H9 (cell line): ENCODE measurements around the gene ORAI2. TPM values are rescaled to one million over a fixed set of nuclear protein-coding genes. Genes with fewer than 3 reads are reported as not detected.
A peak's percentile ranks its signal among the peaks of the same experiment; 100 is the strongest.

ENCODE experiments used
- DNase-seq: peaks from one replicate; pipeline ENCODE4 v3.0.0-alpha.2; 2017
- H2AFZ ChIP-seq: one replicate; pipeline ENCODE4 v1.6.1; 2013; ENCODE audit warnings: mild to moderate bottlenecking, low read length, control low read depth, moderate library complexity
- H2AK5ac ChIP-seq: 2 replicates; pipeline ENCODE4 v1.6.1; 2013; ENCODE audit warnings: low read length, control low read depth, mixed read lengths; ENCODE audit not compliant: insufficient read length
- H2BK120ac ChIP-seq: one replicate; pipeline ENCODE4 v1.6.1; 2013; ENCODE audit warnings: low read depth, mild to moderate bottlenecking, low read length, control low read depth, inconsistent platforms; ENCODE audit not compliant: poor library complexity, severe bottlenecking
- H2BK12ac ChIP-seq: 2 replicates; pipeline ENCODE4 v1.6.1; 2013; ENCODE audit warnings: low read length, control low read depth, mixed read lengths, low read depth; ENCODE audit not compliant: insufficient read length
- H2BK15ac ChIP-seq: 2 replicates; pipeline ENCODE4 v1.6.1; 2013; ENCODE audit warnings: low read depth, low read length, control low read depth
- H2BK20ac ChIP-seq: one replicate; pipeline ENCODE4 v1.6.1; 2013; ENCODE audit warnings: low read depth, mild to moderate bottlenecking, low read length, control low read depth, inconsistent platforms; ENCODE audit not compliant: poor library complexity, severe bottlenecking
- H2BK5ac ChIP-seq: 2 replicates; pipeline ENCODE4 v1.6.1; 2013; ENCODE audit warnings: low read length, control low read depth, mixed read lengths; ENCODE audit not compliant: insufficient read length
- H3K14ac ChIP-seq: 2 replicates; pipeline ENCODE4 v1.6.1; 2013; ENCODE audit warnings: low read length, control low read depth; ENCODE audit not compliant: insufficient read depth
- H3K18ac ChIP-seq: 2 replicates; pipeline ENCODE4 v1.6.1; 2013; ENCODE audit warnings: low read depth, mild to moderate bottlenecking, mixed read lengths, low read length, control low read depth; ENCODE audit not compliant: insufficient read length
- H3K23ac ChIP-seq: 2 replicates; pipeline ENCODE4 v1.6.1; 2013; ENCODE audit warnings: low read length, control low read depth, mixed read lengths, low read depth; ENCODE audit not compliant: insufficient read length
- H3K23me2 ChIP-seq: 2 replicates; pipeline ENCODE4 v1.6.1; 2013; ENCODE audit warnings: low read depth, mild to moderate bottlenecking, mixed read lengths, low read length, control low read depth; ENCODE audit not compliant: insufficient read length, poor library complexity, severe bottlenecking
- H3K27ac ChIP-seq: 2 replicates; pipeline ENCODE4 v1.5.1; 2013; ENCODE audit warnings: low read length, control low read depth, mixed read lengths, low read depth; ENCODE audit not compliant: insufficient read length
- H3K27me3 ChIP-seq: 2 replicates; pipeline ENCODE4 v1.6.1; 2013; ENCODE audit warnings: low read length, control low read depth, inconsistent platforms; ENCODE audit not compliant: insufficient read depth
- H3K4ac ChIP-seq: 2 replicates; pipeline ENCODE4 v1.6.1; 2013; ENCODE audit warnings: low read depth, mild to moderate bottlenecking, control low read depth, inconsistent platforms, low read length, moderate library complexity
- H3K4me1 ChIP-seq: 2 replicates; pipeline ENCODE4 v1.6.1; 2013; ENCODE audit warnings: low read length, control low read depth, inconsistent platforms; ENCODE audit not compliant: insufficient read depth
- H3K4me2 ChIP-seq: 2 replicates; pipeline ENCODE4 v1.6.1; 2013; ENCODE audit warnings: low read length, control low read depth, mixed read lengths; ENCODE audit not compliant: insufficient read length, insufficient read depth
- H3K56ac ChIP-seq: 2 replicates; pipeline ENCODE4 v1.6.1; 2013; ENCODE audit warnings: low read depth, mild to moderate bottlenecking, mixed read lengths, low read length, control low read depth; ENCODE audit not compliant: insufficient read length
- H3K79me1 ChIP-seq: 2 replicates; pipeline ENCODE4 v1.6.1; 2013; ENCODE audit warnings: low read depth, mild to moderate bottlenecking, moderate library complexity, low read length, control low read depth, inconsistent platforms; ENCODE audit not compliant: insufficient read depth, poor library complexity, severe bottlenecking
- H3K79me2 ChIP-seq: 2 replicates; pipeline ENCODE4 v1.6.1; 2013; ENCODE audit warnings: low read length, control low read depth, inconsistent platforms; ENCODE audit not compliant: insufficient read depth
- H3K9ac ChIP-seq: 2 replicates; pipeline ENCODE4 v1.6.1; 2013; ENCODE audit warnings: low read length, control low read depth, mixed read lengths; ENCODE audit not compliant: insufficient read length; ENCODE audit errors: extremely low read depth
- H3K9me3 ChIP-seq: one replicate; pipeline ENCODE4 v1.6.1; 2013; ENCODE audit warnings: low read depth, low read length, inconsistent platforms; ENCODE audit not compliant: control insufficient read depth
- H3T11ph ChIP-seq: one replicate; pipeline ENCODE4 v1.6.1; 2013; ENCODE audit warnings: mild to moderate bottlenecking, low read length, control low read depth, inconsistent platforms
- H4K20me1 ChIP-seq: one replicate; pipeline ENCODE4 v1.6.1; 2013; ENCODE audit not compliant: control insufficient read depth, insufficient read length, insufficient read depth
- H4K5ac ChIP-seq: 2 replicates; pipeline ENCODE4 v1.6.1; 2013; ENCODE audit warnings: low read depth, mild to moderate bottlenecking, mixed read lengths, low read length, control low read depth; ENCODE audit not compliant: insufficient read length
- H4K8ac ChIP-seq: replicated peaks from 2 replicates; pipeline ENCODE4 v1.6.1; 2013; ENCODE audit warnings: low read length, control low read depth, mixed read lengths, low read depth; ENCODE audit not compliant: insufficient read length
- H4K91ac ChIP-seq: 2 replicates; pipeline ENCODE4 v1.6.1; 2013; ENCODE audit warnings: low read depth, mild to moderate bottlenecking, moderate library complexity, mixed read lengths, low read length, control low read depth; ENCODE audit not compliant: insufficient read length
- H3K27ac Mint-ChIP-seq, 3 experiments: 2 replicates in 2 of 3; 3 replicates in 1 of 3; pipeline ENCODE4 v1.8.0; 2020 to 2021; ENCODE audit warnings: mixed read lengths in 3 of 3, mild to moderate bottlenecking in 1 of 3, moderate library complexity in 1 of 3
- H3K27me3 Mint-ChIP-seq: 2 replicates; pipeline ENCODE4 v1.8.0; 2021; ENCODE audit warnings: low read depth, mild to moderate bottlenecking, moderate library complexity, mixed read lengths
- H3K36me3 Mint-ChIP-seq, 3 experiments: 2 replicates in 2 of 3; 3 replicates in 1 of 3; pipeline ENCODE4 v1.8.0; 2020 to 2021; ENCODE audit warnings: low read depth in 3 of 3, mixed read lengths in 3 of 3; ENCODE audit not compliant: insufficient read depth in 1 of 3
- H3K4me1 Mint-ChIP-seq, 2 experiments: 2 replicates each; pipeline ENCODE4 v1.8.0; 2020; ENCODE audit warnings: mixed read lengths in 2 of 2
- H3K4me3 Mint-ChIP-seq, 2 experiments: 2 replicates in 1 of 2; 3 replicates in 1 of 2; pipeline ENCODE4 v1.8.0; 2020 to 2021; ENCODE audit warnings: mild to moderate bottlenecking in 2 of 2, mixed read lengths in 2 of 2, moderate library complexity in 1 of 2
- H3K9me3 Mint-ChIP-seq, 2 experiments: 2 replicates in 1 of 2; 3 replicates in 1 of 2; pipeline ENCODE4 v1.8.0; 2020; ENCODE audit warnings: mild to moderate bottlenecking in 2 of 2, mixed read lengths in 2 of 2, moderate library complexity in 1 of 2
- WGBS: extraction: QIAGEN DNeasy Blood & Tissue Kit; methylation state at CpG from one replicate; pipeline ENCODE4 v1.1.7; 2013; ENCODE audit warnings: missing lambda C conversion rate, low lambda C conversion rate, mixed read lengths; ENCODE audit not compliant: insufficient read length; ENCODE audit errors: extremely low coverage; 5-methylcytosine and 5-hydroxymethylcytosine counted together
- total RNA-seq: library from RNA; stranded (reverse); gene quantifications from 2 replicates; pipeline ENCODE4 v1.2.1, GENCODE V29; 2021
- TF ChIP-seq, protein P1 (sequence below): fragments of 200-600 bp; sonication (generic); conservative IDR thresholded peaks from 3 replicates; pipeline ENCODE4 v1.8.0; 2021; ENCODE audit warnings: antibody characterized with exemption, mild to moderate bottlenecking

Gene ORAI2
- total RNA-seq, 1 experiment from 2014 or later = 26.6 TPM

DNA sequence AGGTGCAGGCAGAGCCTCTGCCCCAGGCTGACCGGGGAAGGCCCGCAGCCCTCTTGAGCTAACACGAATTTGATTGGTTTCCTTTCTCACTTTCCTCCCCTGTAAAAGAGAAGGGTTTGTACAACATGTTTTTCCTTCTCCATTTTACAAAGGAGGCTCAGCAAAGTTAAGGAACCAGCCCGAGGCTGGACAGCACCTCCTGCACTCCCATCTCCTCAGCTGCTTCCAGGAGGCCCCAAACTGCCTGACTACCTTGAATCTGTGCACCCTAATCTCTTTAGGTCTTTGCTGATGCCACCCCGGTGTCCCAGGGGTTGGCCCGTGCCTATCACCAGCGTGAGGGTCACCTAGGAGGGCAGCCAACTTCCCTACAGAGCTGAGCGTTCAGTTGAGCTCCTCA is 27.1 kb downstream of the ORAI2 start:
- peaks cover 6% of the 10 kb centered on the region for H3K23me2 ChIP-seq
- Mint-ChIP-seq H3K36me3 (peaks cover 7 to 46% (median 40%) of the 10 kb centered on the region in 3 experiments; a peak in 6 of 7 replicates), H3K4me1 (peaks cover 8% of the 10 kb centered on the region in 2 experiments; a peak in 2 of 4 replicates), H3K27me3 (peaks cover 2% of the 10 kb centered on the region; the same call in 1 of the 2 replicates), H3K27ac (peak overlapping the region in 2 of 3 experiments; percentile 25 to 38; a peak in 1 of 7 replicates), H3K4me3 (no peak overlapping the region), H3K9me3 (no peaks in the 10 kb centered on the region)
- no peak overlapping the region for H4K8ac ChIP-seq
- H3K4me1 ChIP-seq = no peaks in the 10 kb centered on the region
- H3K9ac ChIP-seq = no peak overlapping the region
- no peak overlapping the region for H2BK120ac ChIP-seq
- no peak overlapping the region for H4K5ac ChIP-seq
- no peak overlapping the region for H3T11ph ChIP-seq
- WGBS = no CpG with 5 or more reads among the region's 8 CpGs
- no peak overlapping the region for H3K4me2 ChIP-seq
- no peaks in the 10 kb centered on the region for H3K79me2 ChIP-seq
- no peaks in the 10 kb centered on the region for H3K9me3 ChIP-seq
- H2AK5ac ChIP-seq = no peak overlapping the region
- H3K27me3 ChIP-seq = no peaks in the 10 kb centered on the region
- no peak overlapping the region for H3K56ac ChIP-seq
- H4K91ac ChIP-seq = no peak overlapping the region
- H3K27ac ChIP-seq = no peak overlapping the region
- no peak overlapping the region for H2BK20ac ChIP-seq
- H3K18ac ChIP-seq = no peak overlapping the region
- no peaks in the 10 kb centered on the region for H4K20me1 ChIP-seq
- H3K79me1 ChIP-seq = no peaks in the 10 kb centered on the region
- H2BK15ac ChIP-seq = no peak overlapping the region
- no peak overlapping the region for H2AFZ ChIP-seq
- no peak for DNase-seq
- H3K23ac ChIP-seq = no peak overlapping the region
- H3K4ac ChIP-seq = no peak overlapping the region
- TF ChIP-seq, protein P1, sequence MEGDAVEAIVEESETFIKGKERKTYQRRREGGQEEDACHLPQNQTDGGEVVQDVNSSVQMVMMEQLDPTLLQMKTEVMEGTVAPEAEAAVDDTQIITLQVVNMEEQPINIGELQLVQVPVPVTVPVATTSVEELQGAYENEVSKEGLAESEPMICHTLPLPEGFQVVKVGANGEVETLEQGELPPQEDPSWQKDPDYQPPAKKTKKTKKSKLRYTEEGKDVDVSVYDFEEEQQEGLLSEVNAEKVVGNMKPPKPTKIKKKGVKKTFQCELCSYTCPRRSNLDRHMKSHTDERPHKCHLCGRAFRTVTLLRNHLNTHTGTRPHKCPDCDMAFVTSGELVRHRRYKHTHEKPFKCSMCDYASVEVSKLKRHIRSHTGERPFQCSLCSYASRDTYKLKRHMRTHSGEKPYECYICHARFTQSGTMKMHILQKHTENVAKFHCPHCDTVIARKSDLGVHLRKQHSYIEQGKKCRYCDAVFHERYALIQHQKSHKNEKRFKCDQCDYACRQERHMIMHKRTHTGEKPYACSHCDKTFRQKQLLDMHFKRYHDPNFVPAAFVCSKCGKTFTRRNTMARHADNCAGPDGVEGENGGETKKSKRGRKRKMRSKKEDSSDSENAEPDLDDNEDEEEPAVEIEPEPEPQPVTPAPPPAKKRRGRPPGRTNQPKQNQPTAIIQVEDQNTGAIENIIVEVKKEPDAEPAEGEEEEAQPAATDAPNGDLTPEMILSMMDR = no peak
- H3K14ac ChIP-seq = no peak overlapping the region
- H2BK5ac ChIP-seq = no peak overlapping the region
- H2BK12ac ChIP-seq = no peak overlapping the region
